ENCODE results near the gene BARHL2.

BARHL2 gene

DNA sequence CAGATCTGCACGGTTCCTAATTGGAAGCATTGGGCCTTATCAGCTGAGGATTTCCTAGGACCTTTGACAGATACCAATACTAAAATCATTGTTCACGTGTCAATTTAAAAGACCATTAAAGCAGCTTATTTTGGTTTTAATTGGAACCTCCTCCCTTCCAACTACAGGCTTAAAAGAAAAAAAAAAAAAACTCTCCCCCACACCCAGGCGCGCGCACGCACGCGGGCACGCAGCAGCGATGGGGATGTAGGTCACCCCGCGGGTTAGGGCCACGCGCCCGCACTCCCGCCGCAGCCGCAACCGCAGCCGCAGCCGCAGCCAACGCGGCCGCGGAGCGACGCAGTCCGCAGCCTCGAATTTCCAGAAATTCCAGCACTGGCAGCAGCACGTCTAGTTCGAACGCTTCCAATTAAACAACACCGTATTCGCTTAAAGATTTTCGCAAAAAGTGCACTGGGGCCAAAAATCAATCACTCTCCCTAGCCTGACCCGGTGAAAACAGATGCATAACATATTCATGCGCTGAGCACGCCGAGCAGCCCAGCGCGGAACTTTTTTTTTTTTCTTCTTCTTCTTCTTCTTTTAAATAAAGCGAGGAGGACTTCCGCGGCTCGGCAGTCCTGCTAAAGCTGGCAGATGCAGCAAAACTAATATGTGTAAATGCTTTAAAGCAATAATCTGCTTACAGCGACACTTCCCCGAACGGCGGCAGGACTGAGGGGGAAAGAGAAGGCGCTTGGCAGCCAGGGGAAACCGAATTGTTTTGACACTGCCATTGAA, 13.3 kb upstream of the BARHL2 start:
- H3K36me3 Mint-ChIP-seq (ENCODE audit: low read depth): no peaks in the 10 kb centered on the region
- no peak overlapping the region for H3K27ac Mint-ChIP-seq
- no peaks in the 10 kb centered on the region for H3K9me3 Mint-ChIP-seq
- peak overlapping the region; percentile 62 to 71 (median 68) for H3K4me3 Mint-ChIP-seq
- peaks cover 39% of the 10 kb centered on the region for H3K4me1 Mint-ChIP-seq
- H3K27me3 Mint-ChIP-seq (ENCODE audit: low read depth): peaks cover 100% of the 10 kb centered on the region
- no peak for TF ChIP-seq CTCF (IDR thresholded peaks at IDR 0.05; ENCODE audit: unreplicated experiment in 3 of 3)

DNA sequence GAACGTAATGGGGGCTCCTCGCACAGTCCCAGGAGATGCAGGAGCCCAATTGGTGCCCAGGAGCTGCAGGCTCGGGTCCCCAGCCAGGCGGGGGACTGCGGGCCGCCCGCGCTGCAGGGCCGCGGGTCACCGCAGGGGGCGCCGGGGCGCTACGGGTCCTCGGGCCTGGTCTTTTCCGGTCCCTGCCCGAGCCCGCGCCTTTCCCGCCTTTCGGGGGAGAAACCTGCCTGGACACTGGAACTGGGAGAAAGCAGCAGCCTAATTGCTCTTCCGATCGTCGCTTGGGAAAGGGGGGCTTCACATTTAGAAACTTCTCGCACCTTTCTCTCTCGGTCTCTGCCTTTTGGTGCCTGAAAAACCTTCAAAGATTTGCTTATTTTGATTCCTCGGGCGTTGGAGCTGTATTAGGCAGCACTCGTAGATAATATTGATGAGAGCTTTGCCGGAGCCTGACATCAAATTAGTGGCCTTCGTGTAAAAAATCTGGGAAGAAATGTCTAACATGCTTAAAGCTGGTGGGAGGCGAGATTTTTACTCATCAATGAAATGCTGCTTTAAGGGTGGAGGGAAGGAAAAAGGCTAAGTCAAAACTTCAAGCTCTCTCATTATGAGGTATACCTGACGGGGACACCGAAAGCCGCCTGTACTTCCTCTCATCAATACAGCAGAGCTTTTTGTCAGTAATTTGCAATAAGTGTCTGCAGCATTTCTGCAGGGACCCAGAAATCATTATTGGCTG, 12.6 kb upstream of the BARHL2 start:
- Mint-ChIP-seq H3K27ac (no peak overlapping the region), H3K36me3 (ENCODE audit: low read depth) (no peaks in the 10 kb centered on the region), H3K27me3 (ENCODE audit: low read depth) (peaks cover 100% of the 10 kb centered on the region), H3K4me1 (peaks cover 45% of the 10 kb centered on the region), H3K4me3 (peak overlapping the region in 1 of 3 experiments; percentile 27), H3K9me3 (no peaks in the 10 kb centered on the region)
- TF ChIP-seq CTCF (IDR thresholded peaks at IDR 0.05; ENCODE audit: unreplicated experiment in 3 of 3): peak; percentile 49 to 77 (median 67)

- H3K9me3 Mint-ChIP-seq: no peaks in the 10 kb centered on the region
- H3K4me3 Mint-ChIP-seq: peak overlapping the region; percentile 52 to 74 (median 54)
- no peak for TF ChIP-seq CTCF (IDR thresholded peaks at IDR 0.05; ENCODE audit: unreplicated experiment in 3 of 3)
- H3K27ac Mint-ChIP-seq: no peak overlapping the region
- peaks cover 54% of the 10 kb centered on the region for H3K4me1 Mint-ChIP-seq
- H3K36me3 Mint-ChIP-seq (ENCODE audit: low read depth): no peaks in the 10 kb centered on the region
- H3K27me3 Mint-ChIP-seq (ENCODE audit: low read depth): peaks cover 100% of the 10 kb centered on the region
These were observed 11.6 kb upstream of the BARHL2 start for GRCh38 chr1:90728502-90729287.

DNA sequence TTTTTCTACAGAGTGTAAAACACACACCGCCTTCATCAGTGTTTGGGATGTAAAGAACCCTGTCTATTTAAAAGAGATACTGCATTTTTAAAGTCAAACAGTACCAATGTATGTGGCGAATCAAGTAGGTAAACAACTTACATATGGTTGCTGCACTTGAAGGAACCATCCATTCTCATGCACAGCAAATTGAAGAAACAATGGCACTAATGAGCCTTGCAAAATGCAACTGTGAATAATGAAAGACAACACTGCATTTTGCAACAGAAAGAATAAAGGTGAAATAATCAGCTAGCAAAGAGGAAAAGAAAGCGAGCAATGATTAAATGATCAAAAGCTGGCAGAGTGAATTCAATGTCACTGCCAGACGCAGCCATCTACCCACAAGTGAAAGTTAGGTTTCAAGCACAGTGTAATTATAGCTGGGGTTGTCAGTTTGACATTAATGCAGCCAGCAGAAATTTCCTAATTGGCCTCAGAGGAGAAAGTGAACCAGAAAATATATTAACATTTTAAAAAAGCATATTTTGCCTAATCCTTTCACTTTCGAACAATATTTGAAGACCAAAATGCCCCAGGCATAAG, 10.9 kb upstream of the BARHL2 start:
- Mint-ChIP-seq H3K27ac (no peak overlapping the region), H3K36me3 (ENCODE audit: low read depth) (no peaks in the 10 kb centered on the region), H3K4me3 (peak overlapping the region in 1 of 3 experiments; percentile 11), H3K9me3 (no peaks in the 10 kb centered on the region), H3K27me3 (ENCODE audit: low read depth) (peaks cover 100% of the 10 kb centered on the region), H3K4me1 (peaks cover 59% of the 10 kb centered on the region)
- no peak for TF ChIP-seq CTCF (IDR thresholded peaks at IDR 0.05; ENCODE audit: unreplicated experiment in 3 of 3)

DNA sequence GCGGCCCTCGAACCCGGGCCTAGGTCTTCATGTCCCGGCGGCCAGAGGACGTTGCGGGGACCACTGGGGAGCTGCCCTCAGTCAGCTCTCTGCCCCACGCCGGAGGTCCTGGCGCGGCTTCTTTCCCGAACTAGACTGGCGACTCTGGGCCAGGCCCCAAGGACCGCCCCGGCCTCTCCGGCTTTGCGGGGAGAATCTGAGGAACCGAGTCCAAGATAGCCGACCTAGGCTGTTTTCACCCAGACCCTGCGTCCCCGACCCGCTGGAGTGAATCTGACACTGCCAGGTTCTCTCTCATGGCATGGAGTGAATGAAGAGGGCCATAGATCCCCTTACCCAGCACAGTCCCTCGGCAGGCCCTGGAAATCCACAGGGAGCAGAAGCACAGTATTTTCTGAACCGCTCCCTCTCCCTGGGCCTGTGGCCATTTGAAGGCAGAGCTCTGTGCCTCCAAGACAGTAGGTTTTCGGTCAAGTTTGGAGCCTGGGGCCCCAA, 9.9 kb upstream of the BARHL2 start:
- H3K4me1 Mint-ChIP-seq: peaks cover 60% of the 10 kb centered on the region

More for the DNA sequence above, 9.9 kb upstream of the BARHL2 start:
- Mint-ChIP-seq H3K9me3 (no peaks in the 10 kb centered on the region), H3K27me3 (ENCODE audit: low read depth) (peaks cover 100% of the 10 kb centered on the region), H3K36me3 (ENCODE audit: low read depth) (no peaks in the 10 kb centered on the region), H3K4me3 (peak overlapping the region in 1 of 3 experiments; percentile 2), H3K27ac (no peak overlapping the region)
- no peak for TF ChIP-seq CTCF (IDR thresholded peaks at IDR 0.05; ENCODE audit: unreplicated experiment in 3 of 3)
